Karpas-422 (cell line): Measurements from ENCODE around the gene RIMBP2. TPM values are rescaled to one million over a fixed set of nuclear protein-coding genes. Genes with fewer than 3 reads are reported as not detected.

ENCODE experiments used
- DNase-seq: peaks from one replicate; pipeline ENCODE4 v3.0.0-alpha.2; 2015
- H2AFZ ChIP-seq: fragments of 200-600 bp; sonication (generic); 2 replicates; pipeline ENCODE4 v1.6.1; 2014; ENCODE audit warnings: antibody characterized with exemption, low read length, mixed read lengths
- H3K27ac ChIP-seq: fragments of 200-600 bp; sonication (generic); 2 replicates; pipeline ENCODE4 v1.5.1; 2014; ENCODE audit warnings: mild to moderate bottlenecking, low read length, moderate library complexity
- H3K27me3 ChIP-seq: fragments of 200-600 bp; sonication (generic); 2 replicates; pipeline ENCODE4 v1.6.1; 2014; ENCODE audit warnings: low read length, mixed read lengths
- H3K36me3 ChIP-seq: fragments of 200-600 bp; sonication (generic); 2 replicates; pipeline ENCODE4 v1.6.1; 2014; ENCODE audit warnings: low read length, mixed read lengths; ENCODE audit not compliant: insufficient read depth
- H3K4me1 ChIP-seq: fragments of 200-600 bp; sonication (generic); 2 replicates; pipeline ENCODE4 v1.6.1; 2014; ENCODE audit warnings: mild to moderate bottlenecking, low read length, mixed read lengths
- H3K4me2 ChIP-seq: fragments of 200-600 bp; sonication (generic); 2 replicates; pipeline ENCODE4 v1.6.1; 2014; ENCODE audit warnings: low read length, low read depth, mild to moderate bottlenecking; ENCODE audit not compliant: poor library complexity, severe bottlenecking
- H3K4me3 ChIP-seq: fragments of 200-600 bp; sonication (generic); 2 replicates; pipeline ENCODE4 v1.5.1; 2014; ENCODE audit warnings: mild to moderate bottlenecking, antibody characterized with exemption, low read length, mixed read lengths
- H3K79me2 ChIP-seq: fragments of 200-600 bp; sonication (generic); 2 replicates; pipeline ENCODE4 v1.6.1; 2014; ENCODE audit warnings: mild to moderate bottlenecking, low read length, mixed read lengths
- H3K9ac ChIP-seq: fragments of 200-600 bp; sonication (generic); 2 replicates; pipeline ENCODE4 v1.6.0; 2014; ENCODE audit warnings: low read length
- H3K9me2 ChIP-seq: fragments of 200-600 bp; sonication (generic), shearing (Covaris generic); replicated peaks from 2 replicates; pipeline ENCODE4 v1.6.0; 2014; ENCODE audit warnings: mild to moderate bottlenecking, low read length, moderate library complexity; ENCODE audit not compliant: insufficient read depth
- H3K9me3 ChIP-seq: fragments of 300-700, 200-600 bp; sonication (generic); 2 replicates; pipeline ENCODE4 v1.6.1; 2014; ENCODE audit warnings: low read length, mixed read lengths
- H4K20me1 ChIP-seq: fragments of 200-600 bp; sonication (generic); 2 replicates; pipeline ENCODE4 v1.6.1; 2014; ENCODE audit warnings: mild to moderate bottlenecking, antibody characterized with exemption, low read length, low read depth; ENCODE audit not compliant: insufficient read depth
- total RNA-seq: library from RNA; depleted of rRNA; stranded (reverse); fragments of >200 nt; shearing (Covaris generic); gene quantifications from 2 replicates; pipeline ENCODE4 v1.2.3, GENCODE V29; 2014; ENCODE audit warnings: low replicate concordance

The RIMBP2 gene
- total RNA-seq, 1 experiment from 2014 or later: not detected

GRCh38 chr12:130547480-130548155, 168.5 kb downstream of the RIMBP2 start:
- no peaks in the 10 kb centered on the region for H3K4me1 ChIP-seq
- H3K36me3 ChIP-seq: no peaks in the 10 kb centered on the region
- DNase-seq: no peak
- H3K9me2 ChIP-seq: no peaks in the 10 kb centered on the region
- H3K9me3 ChIP-seq: peaks cover 4% of the 10 kb centered on the region; the same call in 1 of the 2 replicates
- H3K27me3 ChIP-seq: no peaks in the 10 kb centered on the region
- no peak overlapping the region for H3K27ac ChIP-seq
- no peak overlapping the region for H2AFZ ChIP-seq
- no peaks in the 10 kb centered on the region for H4K20me1 ChIP-seq
- no peak overlapping the region for H3K4me3 ChIP-seq
- no peak overlapping the region for H3K9ac ChIP-seq
- no peaks in the 10 kb centered on the region for H3K79me2 ChIP-seq
- H3K4me2 ChIP-seq: no peak overlapping the region

GRCh38 chr12:130546494-130546893, 169.6 kb downstream of the RIMBP2 start:
- Histone ChIP-seq H3K27me3 (no peaks in the 10 kb centered on the region), H3K79me2 (no peaks in the 10 kb centered on the region), H3K4me2 (no peak overlapping the region), H4K20me1 (no peaks in the 10 kb centered on the region), H3K27ac (no peak overlapping the region), H3K36me3 (no peaks in the 10 kb centered on the region), H3K9ac (no peak overlapping the region), H2AFZ (no peak overlapping the region), H3K4me1 (no peaks in the 10 kb centered on the region), H3K9me3 (peaks cover 1% of the 10 kb centered on the region; the same call in 1 of the 2 replicates), H3K9me2 (no peaks in the 10 kb centered on the region), H3K4me3 (no peak overlapping the region)
- DNase-seq: no peak

- Histone ChIP-seq H3K9me3 (no peaks in the 10 kb centered on the region), H2AFZ (no peak overlapping the region), H3K27ac (no peak overlapping the region), H3K27me3 (no peaks in the 10 kb centered on the region; the same call in 1 of the 2 replicates), H3K4me2 (no peak overlapping the region), H3K36me3 (no peaks in the 10 kb centered on the region), H3K4me3 (no peak overlapping the region), H4K20me1 (no peaks in the 10 kb centered on the region), H3K79me2 (no peaks in the 10 kb centered on the region), H3K9me2 (no peaks in the 10 kb centered on the region), H3K9ac (no peak overlapping the region), H3K4me1 (no peaks in the 10 kb centered on the region)
- DNase-seq: no peak
Measured at GRCh38 chr12:130545475-130545874, 170.6 kb downstream of the RIMBP2 start.

GRCh38 chr12:130540376-130540775, 175.7 kb downstream of the RIMBP2 start:
- Histone ChIP-seq H3K4me1 (no peaks in the 10 kb centered on the region; the same call in 1 of the 2 replicates), H3K4me3 (no peak overlapping the region), H2AFZ (no peak overlapping the region), H3K79me2 (no peaks in the 10 kb centered on the region), H3K27me3 (no peaks in the 10 kb centered on the region; the same call in 1 of the 2 replicates), H3K36me3 (no peaks in the 10 kb centered on the region), H3K9me2 (no peaks in the 10 kb centered on the region), H3K4me2 (no peak overlapping the region), H3K9ac (no peak overlapping the region), H4K20me1 (no peaks in the 10 kb centered on the region), H3K27ac (no peak overlapping the region), H3K9me3 (no peaks in the 10 kb centered on the region)
- DNase-seq: no peak

- Histone ChIP-seq H3K4me1 (no peaks in the 10 kb centered on the region; the same call in 1 of the 2 replicates), H3K79me2 (no peaks in the 10 kb centered on the region), H3K9me3 (no peaks in the 10 kb centered on the region), H3K4me2 (no peak overlapping the region), H3K9me2 (no peaks in the 10 kb centered on the region), H3K9ac (no peak overlapping the region), H3K27me3 (no peaks in the 10 kb centered on the region; the same call in 1 of the 2 replicates), H3K36me3 (no peaks in the 10 kb centered on the region), H4K20me1 (no peaks in the 10 kb centered on the region), H3K4me3 (no peak overlapping the region), H3K27ac (no peak overlapping the region), H2AFZ (no peak overlapping the region)
- no peak for DNase-seq
Measured at GRCh38 chr12:130538343-130539095, 177.6 kb downstream of the RIMBP2 start.

- no peaks in the 10 kb centered on the region for H3K79me2 ChIP-seq
- no peaks in the 10 kb centered on the region; the same call in 1 of the 2 replicates for H3K27me3 ChIP-seq
- DNase-seq: no peak
- H3K27ac ChIP-seq: no peak overlapping the region
- H3K4me1 ChIP-seq: no peaks in the 10 kb centered on the region; the same call in 1 of the 2 replicates
- no peaks in the 10 kb centered on the region for H3K9me3 ChIP-seq
- no peak overlapping the region for H3K9ac ChIP-seq
- no peak overlapping the region for H2AFZ ChIP-seq
- H3K4me3 ChIP-seq: no peak overlapping the region
- no peaks in the 10 kb centered on the region for H4K20me1 ChIP-seq
- H3K9me2 ChIP-seq: no peaks in the 10 kb centered on the region
- H3K36me3 ChIP-seq: no peaks in the 10 kb centered on the region
- H3K4me2 ChIP-seq: no peak overlapping the region
Measured at GRCh38 chr12:130537655-130538054, 178.4 kb downstream of the RIMBP2 start.

GRCh38 chr12:130537051-130537450, 179.0 kb downstream of the RIMBP2 start:
- no peak overlapping the region for H3K4me2 ChIP-seq
- H3K79me2 ChIP-seq: no peaks in the 10 kb centered on the region
- no peak overlapping the region for H2AFZ ChIP-seq
- H3K4me1 ChIP-seq: no peaks in the 10 kb centered on the region; the same call in 1 of the 2 replicates
- no peaks in the 10 kb centered on the region for H4K20me1 ChIP-seq
- no peaks in the 10 kb centered on the region for H3K36me3 ChIP-seq
- no peaks in the 10 kb centered on the region; the same call in 1 of the 2 replicates for H3K27me3 ChIP-seq
- H3K9ac ChIP-seq: no peak overlapping the region
- DNase-seq: peak; percentile 42
- H3K9me3 ChIP-seq: no peaks in the 10 kb centered on the region
- H3K27ac ChIP-seq: no peak overlapping the region
- no peak overlapping the region for H3K4me3 ChIP-seq
- no peaks in the 10 kb centered on the region for H3K9me2 ChIP-seq

GRCh38 chr12:130530429-130530828, 185.7 kb downstream of the RIMBP2 start:
- Histone ChIP-seq H3K27me3 (no peaks in the 10 kb centered on the region), H3K9me2 (no peaks in the 10 kb centered on the region), H3K27ac (no peak overlapping the region), H3K9me3 (no peaks in the 10 kb centered on the region), H4K20me1 (no peaks in the 10 kb centered on the region), H3K4me2 (no peak overlapping the region), H3K4me3 (no peak overlapping the region), H3K79me2 (no peaks in the 10 kb centered on the region), H3K9ac (no peak overlapping the region), H3K36me3 (no peaks in the 10 kb centered on the region), H3K4me1 (no peaks in the 10 kb centered on the region), H2AFZ (no peak overlapping the region)
- no peak for DNase-seq
